Measurements from ENCODE around the gene TRIM67.

DNA sequence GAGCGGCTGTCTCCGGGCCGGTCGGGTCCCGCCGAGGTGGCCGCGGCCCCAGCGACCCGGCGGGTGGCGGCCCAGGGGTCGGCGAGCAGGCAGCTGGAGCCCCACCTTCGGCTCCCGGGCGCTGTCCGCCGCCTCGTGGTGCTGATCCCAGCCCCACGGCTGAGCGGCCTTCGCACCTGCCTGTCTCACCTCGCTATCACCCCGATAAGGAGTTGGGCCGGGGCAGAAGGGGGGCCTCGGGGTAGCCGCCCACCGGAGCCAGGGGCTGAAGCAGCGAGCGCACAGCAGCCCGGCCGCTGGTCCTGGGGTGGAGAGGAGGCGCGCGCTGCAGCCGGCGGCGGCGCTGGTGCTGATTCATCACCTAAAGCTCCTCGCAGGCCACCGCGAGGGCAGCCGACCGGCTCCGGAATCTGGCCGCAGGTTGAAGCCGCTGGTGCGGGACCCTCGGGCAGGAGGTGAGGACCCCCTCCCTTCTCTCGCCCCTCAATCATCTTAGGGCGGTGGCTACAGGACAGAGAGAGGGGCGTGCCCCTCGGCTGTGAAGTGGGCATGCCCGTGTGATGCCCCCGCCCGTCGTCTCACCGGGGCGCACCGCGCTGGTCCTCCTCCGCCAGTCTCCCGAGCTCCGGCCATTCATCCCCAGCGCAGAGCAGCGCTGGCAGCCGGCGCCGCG, 575 bp downstream of the TRIM67 start:
- TF ChIP-seq CTCF (IDR thresholded peaks at IDR 0.05) (peak; percentile 27), EZH2phosphoT487 (IDR thresholded peaks at IDR 0.05) (no peak)
